MM.1S (cell line): Measurements from ENCODE around the gene CALD1.

Source experiments
- DNase-seq: peaks from one replicate; pipeline ENCODE4 v3.0.0-alpha.2; 2015
- H2AFZ ChIP-seq: fragments of 300-600 bp; sonication (generic); 2 replicates; pipeline ENCODE4 v1.6.0; 2016; ENCODE audit warnings: antibody characterized with exemption, low read length
- H3F3A ChIP-seq: fragments of 300-600 bp; sonication (generic); 2 replicates; pipeline ENCODE4 v1.6.1; 2016; ENCODE audit warnings: mild to moderate bottlenecking, antibody characterized with exemption, low read length, moderate library complexity, mixed read lengths; ENCODE audit not compliant: insufficient read depth
- H3K27ac ChIP-seq: fragments of 300-600 bp; sonication (generic); 2 replicates; pipeline ENCODE4 v1.5.1; 2016; ENCODE audit warnings: mild to moderate bottlenecking, low read length
- H3K27me3 ChIP-seq: fragments of 300-600 bp; sonication (generic); replicated peaks from 2 replicates; pipeline ENCODE4 v1.6.0; 2016; ENCODE audit warnings: low read length; ENCODE audit not compliant: insufficient read depth
- H3K36me3 ChIP-seq: fragments of 300-600 bp; sonication (generic); replicated peaks from 2 replicates; pipeline ENCODE4 v1.6.1; 2016; ENCODE audit warnings: mild to moderate bottlenecking, low read length, mixed read lengths; ENCODE audit not compliant: insufficient read depth
- H3K4me1 ChIP-seq: fragments of 300-600 bp; sonication (generic); 2 replicates; pipeline ENCODE4 v1.6.1; 2016; ENCODE audit warnings: low read length, mixed read lengths
- H3K4me2 ChIP-seq: fragments of 300-600 bp; sonication (generic); 2 replicates; pipeline ENCODE4 v1.6.0; 2016; ENCODE audit warnings: low read depth, low read length
- H3K4me3 ChIP-seq: fragments of 300-600 bp; sonication (generic); 2 replicates; pipeline ENCODE4 v1.5.1; 2016; ENCODE audit warnings: low read length, mixed read lengths
- H3K79me2 ChIP-seq: fragments of 300-600 bp; sonication (generic); 2 replicates; pipeline ENCODE4 v1.6.1; 2016; ENCODE audit warnings: mixed run types, low read length, mixed read lengths
- H3K9ac ChIP-seq: fragments of 300-600 bp; sonication (generic); 2 replicates; pipeline ENCODE4 v1.6.1; 2016; ENCODE audit warnings: low read length, mixed read lengths
- H3K9me2 ChIP-seq: fragments of 300-600 bp; sonication (generic); replicated peaks from 2 replicates; pipeline ENCODE4 v1.6.1; 2016; ENCODE audit warnings: mild to moderate bottlenecking, low read length, mixed read lengths; ENCODE audit not compliant: insufficient read depth
- H3K9me3 ChIP-seq: fragments of 300-600 bp; sonication (generic); replicated peaks from 2 replicates; pipeline ENCODE4 v1.6.1; 2016; ENCODE audit warnings: mild to moderate bottlenecking, low read length, mixed read lengths; ENCODE audit not compliant: insufficient read depth
- H4K20me1 ChIP-seq: fragments of 300-600 bp; sonication (generic); 2 replicates; pipeline ENCODE4 v1.6.1; 2016; ENCODE audit warnings: mild to moderate bottlenecking, low read length, moderate library complexity, mixed read lengths; ENCODE audit not compliant: insufficient read depth
- EZH2 ChIP-seq: fragments of 300-600 bp; sonication (generic); optimal IDR thresholded peaks from 2 replicates; pipeline ENCODE3; 2017; ENCODE audit warnings: low read depth, mild to moderate bottlenecking, antibody characterized with exemption, low read length, mixed read lengths
- EZH2phosphoT487 ChIP-seq: fragments of 300-600 bp; sonication (generic); IDR thresholded peaks from 2 replicates; pipeline ENCODE4 v1.6.1; 2018; ENCODE audit warnings: antibody characterized with exemption, low read length
- TF ChIP-seq, protein P1 (sequence below): fragments of 300-600 bp; sonication (generic); IDR thresholded peaks from 2 replicates; pipeline ENCODE4 v1.5.1; 2016; ENCODE audit warnings: antibody characterized with exemption, low read length, mixed read lengths

Gene CALD1

DNA sequence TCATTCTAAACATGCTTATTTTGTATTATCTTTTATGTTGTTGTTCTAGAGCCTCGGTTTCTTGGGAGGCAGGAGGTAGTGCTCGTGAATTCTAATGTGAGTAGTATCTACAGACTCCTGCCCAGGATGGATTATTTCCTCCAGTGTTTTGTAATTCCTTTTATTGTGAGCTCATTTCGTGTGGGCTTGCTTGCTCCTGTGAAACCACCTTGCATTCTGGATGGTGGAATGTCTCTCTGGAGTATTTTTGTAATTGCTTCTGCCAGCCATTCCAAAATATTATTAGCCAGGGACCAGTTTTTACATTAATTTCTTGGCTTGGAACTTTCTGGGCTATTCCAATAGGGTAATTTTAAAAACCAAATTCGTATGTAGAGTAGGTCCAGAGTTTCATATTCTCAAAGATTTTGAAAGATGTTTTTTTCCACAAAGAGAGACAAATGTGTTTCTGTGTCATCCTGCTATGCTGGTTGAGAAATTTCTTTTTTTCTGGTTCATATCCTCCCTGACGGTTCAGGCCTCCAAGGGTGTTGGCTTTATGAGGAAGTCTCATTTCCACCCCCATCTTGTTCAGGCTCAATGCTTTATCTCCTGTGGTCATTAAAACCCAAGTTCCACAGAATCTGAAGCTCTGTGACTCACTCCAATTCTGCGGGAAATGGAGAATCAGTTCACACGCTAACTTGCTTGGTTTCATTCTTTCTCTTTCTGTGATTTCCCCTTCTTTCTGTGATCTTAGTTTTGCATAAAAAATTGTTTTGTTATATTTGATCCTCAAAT, 41.7 kb upstream of the CALD1 start:
- no peak overlapping the region for H3K9ac ChIP-seq
- H3K4me1 ChIP-seq = no peaks in the 10 kb centered on the region
- no peaks in the 10 kb centered on the region for H4K20me1 ChIP-seq
- no peaks in the 10 kb centered on the region for H3F3A ChIP-seq
- no peak overlapping the region for H3K27ac ChIP-seq
- TF ChIP-seq EZH2 = no peak
- no peak for TF ChIP-seq EZH2phosphoT487
- TF ChIP-seq, protein P1, sequence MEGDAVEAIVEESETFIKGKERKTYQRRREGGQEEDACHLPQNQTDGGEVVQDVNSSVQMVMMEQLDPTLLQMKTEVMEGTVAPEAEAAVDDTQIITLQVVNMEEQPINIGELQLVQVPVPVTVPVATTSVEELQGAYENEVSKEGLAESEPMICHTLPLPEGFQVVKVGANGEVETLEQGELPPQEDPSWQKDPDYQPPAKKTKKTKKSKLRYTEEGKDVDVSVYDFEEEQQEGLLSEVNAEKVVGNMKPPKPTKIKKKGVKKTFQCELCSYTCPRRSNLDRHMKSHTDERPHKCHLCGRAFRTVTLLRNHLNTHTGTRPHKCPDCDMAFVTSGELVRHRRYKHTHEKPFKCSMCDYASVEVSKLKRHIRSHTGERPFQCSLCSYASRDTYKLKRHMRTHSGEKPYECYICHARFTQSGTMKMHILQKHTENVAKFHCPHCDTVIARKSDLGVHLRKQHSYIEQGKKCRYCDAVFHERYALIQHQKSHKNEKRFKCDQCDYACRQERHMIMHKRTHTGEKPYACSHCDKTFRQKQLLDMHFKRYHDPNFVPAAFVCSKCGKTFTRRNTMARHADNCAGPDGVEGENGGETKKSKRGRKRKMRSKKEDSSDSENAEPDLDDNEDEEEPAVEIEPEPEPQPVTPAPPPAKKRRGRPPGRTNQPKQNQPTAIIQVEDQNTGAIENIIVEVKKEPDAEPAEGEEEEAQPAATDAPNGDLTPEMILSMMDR = no peak
- H3K79me2 ChIP-seq = no peaks in the 10 kb centered on the region
- no peaks in the 10 kb centered on the region for H3K9me2 ChIP-seq
- H3K4me3 ChIP-seq = no peak overlapping the region
- H3K4me2 ChIP-seq = no peak overlapping the region
- H3K36me3 ChIP-seq = no peaks in the 10 kb centered on the region
- H3K9me3 ChIP-seq = no peaks in the 10 kb centered on the region
- no peak for DNase-seq
- H3K27me3 ChIP-seq = no peaks in the 10 kb centered on the region
- no peak overlapping the region for H2AFZ ChIP-seq

DNA sequence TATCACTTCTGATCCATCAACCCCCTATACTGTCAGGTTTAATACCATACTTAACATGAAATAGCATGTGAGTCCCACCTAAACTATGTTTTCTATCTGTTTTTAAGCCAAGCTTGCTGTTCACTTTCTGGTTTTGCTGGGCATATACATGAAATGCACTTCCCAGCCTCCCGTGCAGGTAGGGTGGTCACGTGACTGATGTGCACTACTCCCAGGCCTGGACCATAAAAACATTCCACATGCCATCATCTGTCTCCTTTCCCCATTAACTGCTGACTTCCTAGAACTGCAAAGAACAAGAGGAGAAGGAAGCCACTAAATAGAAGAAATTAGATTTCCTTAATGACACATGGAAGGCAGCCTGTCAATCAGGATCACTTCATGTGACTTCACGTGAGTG, 40.1 kb upstream of the CALD1 start:
- no peaks in the 10 kb centered on the region for H3K9me2 ChIP-seq
- H3K27ac ChIP-seq = no peak overlapping the region
- H3F3A ChIP-seq = no peaks in the 10 kb centered on the region
- no peak overlapping the region for H3K9ac ChIP-seq
- H2AFZ ChIP-seq = no peak overlapping the region
- no peaks in the 10 kb centered on the region for H3K27me3 ChIP-seq
- H4K20me1 ChIP-seq = no peaks in the 10 kb centered on the region
- H3K9me3 ChIP-seq = no peaks in the 10 kb centered on the region
- DNase-seq = no peak
- H3K4me1 ChIP-seq = no peaks in the 10 kb centered on the region
- no peaks in the 10 kb centered on the region for H3K36me3 ChIP-seq
- no peaks in the 10 kb centered on the region for H3K79me2 ChIP-seq
- no peak overlapping the region for H3K4me3 ChIP-seq
- no peak overlapping the region for H3K4me2 ChIP-seq
- TF ChIP-seq EZH2phosphoT487 (no peak), EZH2 (no peak)
- TF ChIP-seq, protein P1 = no peak

DNA sequence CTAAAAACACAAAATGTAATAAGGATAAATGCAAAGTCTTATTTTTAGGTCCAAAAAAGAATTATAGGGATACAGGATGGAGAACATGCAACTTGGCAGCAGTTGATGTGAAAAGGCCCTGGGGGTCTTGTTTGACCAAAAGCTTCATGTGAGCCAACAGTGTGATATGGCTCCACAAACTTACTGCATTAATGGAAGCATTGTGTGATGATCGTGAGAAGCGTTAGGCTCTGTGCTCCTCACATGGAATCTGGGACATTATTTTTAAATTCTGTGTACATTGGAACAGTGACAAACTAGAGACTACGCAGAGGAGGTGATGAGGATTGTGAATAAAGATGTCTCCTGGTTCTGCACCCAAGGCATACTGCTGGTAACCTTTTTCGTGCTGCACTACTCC, 39.1 kb upstream of the CALD1 start:
- Histone ChIP-seq H3K9ac (no peak overlapping the region), H2AFZ (no peak overlapping the region), H3F3A (no peaks in the 10 kb centered on the region)

More for the DNA sequence above, 39.1 kb upstream of the CALD1 start:
- no peaks in the 10 kb centered on the region for H3K9me3 ChIP-seq
- no peaks in the 10 kb centered on the region for H3K36me3 ChIP-seq
- TF ChIP-seq EZH2phosphoT487 (no peak), EZH2 (no peak)
- H3K27me3 ChIP-seq = no peaks in the 10 kb centered on the region
- H3K4me1 ChIP-seq = no peaks in the 10 kb centered on the region
- no peaks in the 10 kb centered on the region for H3K9me2 ChIP-seq
- no peak overlapping the region for H3K27ac ChIP-seq
- H3K4me3 ChIP-seq = no peak overlapping the region
- DNase-seq = no peak
- no peaks in the 10 kb centered on the region for H3K79me2 ChIP-seq
- no peaks in the 10 kb centered on the region for H4K20me1 ChIP-seq
- no peak overlapping the region for H3K4me2 ChIP-seq
